Colon (tissue), 2 donors: Measurements from ENCODE around the gene KIF25.

Experiments used
- FAIRE-seq: peaks from 2 replicates; lab custom pipeline; 2012; peaks lifted over from hg19 to GRCh38; lab: Jason Lieb, UNC
- donor health status: control.
- donor health status: control.

KIF25 gene

GRCh38 chr6:167997642-167998041, at the start of gene KIF25:
Gene KIF25, plus strand, starts transcription at chr6:167997671. Its CDS starts 31,915 bp downstream, at chr6:168029586.
- no peak for FAIRE-seq

GRCh38 chr6:167947716-167948115, 49.8 kb upstream of the KIF25 start:
- no peak for FAIRE-seq

- FAIRE-seq, result no peak
Measured at GRCh38 chr6:167948716-167949115, 48.8 kb upstream of the KIF25 start.

- no peak for FAIRE-seq
Measured at GRCh38 chr6:167949121-167949684, 48.3 kb upstream of the KIF25 start.

- FAIRE-seq, result no peak
Measured at GRCh38 chr6:167951781-167952511, 45.5 kb upstream of the KIF25 start.

DNA sequence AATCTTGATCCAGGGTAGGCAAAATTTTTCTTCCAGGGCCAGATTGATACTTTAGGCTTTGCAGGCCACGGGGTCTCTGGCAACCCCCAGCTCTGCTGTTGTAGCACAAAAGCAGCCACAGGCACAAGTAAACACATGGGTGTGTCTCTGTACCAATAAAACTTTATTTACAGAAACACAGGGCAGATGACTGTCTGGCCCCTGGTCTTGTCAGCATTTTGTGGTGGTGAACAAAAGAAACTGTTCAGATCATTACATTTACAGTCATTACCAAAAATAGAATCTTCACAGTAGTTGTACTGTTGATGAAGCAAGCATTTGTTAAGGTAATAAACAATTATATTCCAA, 45.0 kb upstream of the KIF25 start:
- no peak for FAIRE-seq

- no peak for FAIRE-seq
Measured at GRCh38 chr6:167953551-167953950, 43.9 kb upstream of the KIF25 start.

DNA sequence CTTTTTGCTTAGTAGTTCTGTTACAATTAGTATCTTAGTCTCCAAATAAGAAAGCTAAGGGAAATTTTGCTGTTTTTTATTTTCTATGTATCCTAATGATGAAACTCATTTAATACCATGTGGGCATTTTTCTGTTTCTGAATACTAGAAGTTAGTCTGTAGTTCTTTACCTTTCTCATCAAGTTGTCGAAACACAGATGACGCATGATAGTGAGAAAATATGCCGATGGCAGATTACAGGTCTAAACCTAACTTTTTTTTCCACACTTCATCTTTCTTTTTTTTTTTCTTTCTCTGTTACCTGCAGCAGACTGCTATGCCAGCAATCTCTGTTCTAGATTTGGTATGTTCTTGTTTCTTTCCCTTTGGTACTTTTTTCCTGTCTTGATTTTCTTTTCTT, 43.3 kb upstream of the KIF25 start:
- FAIRE-seq, result no peak

GRCh38 chr6:167956491-167956890, 41.0 kb upstream of the KIF25 start:
- no peak for FAIRE-seq

GRCh38 chr6:167956983-167957492, 40.4 kb upstream of the KIF25 start:
- FAIRE-seq, result no peak

GRCh38 chr6:167957626-167958025, 39.8 kb upstream of the KIF25 start:
- no peak for FAIRE-seq

DNA sequence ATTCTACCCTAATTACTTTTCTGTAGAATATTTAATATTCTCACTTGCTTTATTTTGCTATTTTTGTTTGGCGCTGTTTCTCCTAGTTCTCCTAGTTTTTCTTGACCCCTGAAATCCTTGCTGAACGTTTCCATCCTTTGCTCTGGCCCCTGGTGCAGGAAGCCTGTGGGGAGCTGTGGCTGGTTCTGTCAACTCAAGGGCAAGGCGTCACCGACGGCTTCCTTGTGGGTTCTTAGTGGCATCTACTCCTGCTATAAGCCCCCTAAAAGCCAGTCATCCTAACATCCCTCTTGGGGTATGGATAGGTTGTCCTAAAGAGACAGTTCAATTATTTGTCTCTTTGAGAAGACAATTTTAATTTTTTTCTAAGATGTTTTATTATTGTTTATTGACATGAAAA, 36.9 kb upstream of the KIF25 start:
- no peak for FAIRE-seq

DNA sequence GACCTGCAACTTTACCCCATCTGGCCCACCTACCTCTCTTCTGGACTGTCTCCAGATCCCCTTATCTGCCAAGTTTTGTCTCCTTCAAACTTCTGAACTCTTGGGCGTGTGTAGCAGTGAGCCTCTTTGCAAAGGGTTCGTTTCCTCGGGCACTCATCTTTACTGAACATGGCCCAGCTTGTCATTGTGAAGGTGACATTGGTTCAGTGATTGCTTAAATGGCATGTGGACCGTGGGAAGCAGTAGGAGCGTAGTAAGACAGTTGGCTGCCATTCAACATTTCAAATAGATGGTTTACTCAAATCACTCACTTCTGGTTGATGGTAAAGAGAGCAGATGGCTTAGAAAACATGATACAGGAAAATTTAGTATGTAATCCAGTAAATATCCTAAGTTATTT, 34.8 kb upstream of the KIF25 start:
- no peak for FAIRE-seq

DNA sequence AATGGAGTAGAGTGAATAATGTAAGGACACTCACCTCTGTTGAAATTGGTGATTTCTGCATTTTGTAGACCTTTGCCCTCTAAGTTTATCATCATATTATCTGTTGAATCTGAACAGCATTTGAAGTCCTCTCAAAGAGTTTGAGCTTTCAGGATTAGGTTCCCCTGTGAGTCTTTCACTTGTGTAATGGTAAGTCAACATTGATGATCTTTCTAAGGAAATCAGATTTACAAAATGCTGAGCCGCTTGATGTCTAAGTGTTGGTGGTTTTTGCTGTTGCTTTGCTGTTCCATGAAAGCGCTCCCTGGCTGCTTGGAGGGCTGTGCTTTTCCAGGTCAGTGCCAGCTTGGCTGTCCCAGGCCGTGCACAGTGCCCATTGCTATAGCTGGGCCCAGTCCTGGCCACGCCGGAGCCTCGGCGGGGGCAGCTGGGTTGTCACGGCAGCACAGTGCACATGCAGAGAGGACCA, 33.8 kb upstream of the KIF25 start:
- no peak for FAIRE-seq

- no peak for FAIRE-seq
Measured at GRCh38 chr6:167965592-167966539, 31.6 kb upstream of the KIF25 start.

GRCh38 chr6:167966540-167966905, 30.9 kb upstream of the KIF25 start:
- no peak for FAIRE-seq

GRCh38 chr6:167968091-167968490, 29.4 kb upstream of the KIF25 start:
- FAIRE-seq, result no peak

DNA sequence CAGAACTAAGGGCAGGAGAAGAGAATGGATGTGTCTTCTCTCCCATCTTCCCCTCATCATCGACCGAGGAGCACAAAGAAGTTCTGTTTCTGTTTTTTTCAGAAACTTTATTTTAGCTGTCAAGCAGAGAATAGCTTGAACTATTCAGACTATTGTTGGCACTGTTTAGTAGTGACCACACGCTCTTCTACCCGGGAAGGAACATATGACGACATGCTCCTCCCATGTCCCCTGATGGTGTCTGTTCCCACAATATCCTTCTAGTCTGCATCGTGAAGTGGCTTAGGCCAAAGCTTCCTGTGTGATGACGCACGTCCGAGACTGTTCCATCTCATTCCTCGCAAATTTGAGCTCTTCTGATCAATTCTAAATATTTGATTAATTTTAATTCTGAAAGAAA, 27.2 kb upstream of the KIF25 start:
- no peak for FAIRE-seq

GRCh38 chr6:167972193-167972592, 25.3 kb upstream of the KIF25 start:
- FAIRE-seq, result no peak

DNA sequence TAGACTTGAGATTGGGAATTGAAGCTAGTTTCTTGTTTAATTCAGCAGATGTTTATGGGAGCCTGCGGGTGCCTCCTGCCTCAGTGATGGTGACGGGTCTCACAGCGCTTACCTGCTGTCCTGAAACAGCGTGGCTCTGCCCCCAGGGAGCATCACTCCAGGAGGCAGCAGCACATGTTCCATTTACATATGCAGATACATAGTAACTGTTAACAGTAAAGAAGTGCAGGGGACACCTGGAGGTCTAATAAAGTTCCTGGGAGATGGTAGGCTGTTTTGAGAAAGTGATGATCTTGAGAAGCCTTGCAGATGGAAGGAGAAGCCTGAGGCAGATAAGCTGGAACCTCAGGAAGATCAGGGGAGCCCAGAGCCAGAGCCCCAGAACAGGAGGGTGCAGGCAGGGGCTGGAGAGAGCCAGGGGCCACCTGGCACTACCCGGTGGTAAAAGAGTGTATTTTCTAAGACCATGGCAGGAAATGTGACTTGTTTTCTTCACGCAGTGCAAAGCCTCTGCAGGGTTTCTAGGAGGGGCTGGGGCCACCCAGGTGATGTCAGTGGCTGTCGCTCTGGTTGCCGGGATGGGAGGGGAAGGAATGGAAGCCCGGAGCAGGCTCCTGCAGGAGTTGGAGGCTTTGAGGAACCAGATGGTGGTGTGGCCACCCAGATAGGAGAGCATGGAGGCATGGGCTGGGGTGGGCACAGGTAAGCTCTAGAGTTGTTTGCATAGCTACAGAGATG, 24.2 kb upstream of the KIF25 start:
- no peak for FAIRE-seq

DNA sequence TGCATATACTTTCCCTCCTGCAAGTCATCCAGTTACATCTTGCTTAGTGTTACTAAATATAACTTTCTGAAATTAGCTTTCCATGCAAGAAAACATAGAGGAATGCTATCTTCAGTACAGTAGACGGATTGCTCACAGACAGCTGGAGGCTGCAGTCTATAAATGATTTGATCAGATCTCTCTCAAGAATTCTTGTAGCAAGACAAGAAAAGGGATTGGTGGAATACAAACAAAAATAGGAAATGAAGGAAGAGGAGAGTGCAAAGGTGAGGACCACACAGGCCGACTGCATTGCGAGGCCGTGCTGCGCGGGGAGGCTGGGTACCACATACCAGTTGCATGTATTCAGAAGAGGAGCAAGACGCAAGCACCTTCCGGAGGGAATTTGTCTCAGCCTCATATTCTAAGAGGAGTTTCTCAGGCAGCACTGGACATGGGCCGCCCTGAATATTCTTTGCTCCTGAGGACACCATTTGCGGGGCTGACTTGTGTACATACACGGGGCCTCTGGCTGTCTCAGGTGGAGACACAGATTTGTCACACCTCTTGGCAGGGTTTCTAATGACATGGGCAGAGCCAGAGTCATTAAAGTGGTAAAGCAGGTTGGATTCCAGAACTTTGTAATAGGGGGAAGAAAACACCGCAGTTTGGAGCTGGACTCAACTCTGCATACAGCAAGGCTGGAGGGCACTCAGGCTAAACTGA, 22.7 kb upstream of the KIF25 start:
- FAIRE-seq, result no peak
